ENCODE measurements around the gene CCDC184.

- no peak for TF ChIP-seq EZH2 (IDR thresholded peaks at IDR 0.05; ENCODE audit: borderline replicate concordance)
- TF ChIP-seq CTCF (IDR thresholded peaks at IDR 0.05; ENCODE audit: poor library complexity): no peak
These were observed 14.7 kb downstream of the CCDC184 start for GRCh38 chr12:48197971-48198671.
